ENCODE measurements around the gene DSC3.
A peak's percentile ranks its signal among the peaks of the same experiment; 100 is the strongest.

Gene DSC3

DNA sequence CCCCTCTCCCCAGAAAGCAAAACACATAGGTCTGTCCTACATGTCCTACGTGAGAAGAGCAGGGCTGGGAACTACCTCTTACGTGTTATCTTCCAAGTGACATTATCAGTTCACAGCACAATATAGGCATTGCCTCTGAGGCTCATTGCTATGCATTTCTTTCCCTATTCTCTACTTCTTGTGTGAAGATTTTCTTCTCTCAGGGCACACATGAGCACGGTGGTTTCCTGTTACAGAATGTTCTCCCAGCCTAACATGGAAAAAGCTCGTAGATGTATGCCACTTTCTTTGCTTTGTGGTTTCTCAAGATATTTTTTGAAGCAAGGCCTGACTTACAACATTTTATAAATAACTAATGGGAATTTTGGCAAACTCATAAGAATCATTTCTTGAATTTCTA, 19.4 kb upstream of the DSC3 start:
- FAIRE-seq, result no peak
- TF ChIP-seq PAX5 (IDR thresholded peaks at IDR 0.05; ENCODE audit: insufficient read depth, low read length, severe bottlenecking), result no peak
- TF ChIP-seq POLR2AphosphoS5 (IDR thresholded peaks at IDR 0.05; ENCODE audit: low read depth, low read length), result peak; percentile 59; the same call in 1 of the 2 replicates
- TF ChIP-seq POLR2A (IDR thresholded peaks at IDR 0.05; ENCODE audit: low read depth, low read length), result 0 out of 2 replicates have a peak, but pooled peaks have one; percentile 31
- no peak for TF ChIP-seq TAF1 (IDR thresholded peaks at IDR 0.05; ENCODE audit: low read depth, low read length)
- TF ChIP-seq POU2F2 (IDR thresholded peaks at IDR 0.05; ENCODE audit: low read depth, low read length), result no peak; the same call in 1 of the 2 replicates
- no peak for TF ChIP-seq SPI1 (IDR thresholded peaks at IDR 0.05; ENCODE audit: low read depth, low read length)
- no peak for DNase-seq (ENCODE audit: insufficient read length, low spot score)

DNA sequence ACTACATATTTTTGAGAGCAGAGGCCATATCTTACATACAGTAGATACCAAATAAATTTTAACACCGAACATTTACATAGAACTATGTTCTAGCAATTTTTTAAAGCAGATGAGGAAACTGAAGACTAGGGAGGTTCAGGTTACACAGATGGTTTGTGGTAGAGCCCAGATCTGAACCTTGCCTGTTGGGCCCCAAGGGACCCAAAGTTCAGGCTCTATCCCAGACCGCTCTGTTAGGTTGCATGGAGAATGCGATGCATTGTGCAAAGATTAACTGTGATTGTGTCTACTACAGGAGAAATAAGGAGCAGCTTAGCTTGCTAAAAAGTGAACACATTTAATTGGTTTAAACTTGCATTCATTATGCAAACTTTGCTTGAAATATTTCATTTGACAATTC, 16.4 kb upstream of the DSC3 start:
- no peak for FAIRE-seq
- TF ChIP-seq POU2F2 (IDR thresholded peaks at IDR 0.05; ENCODE audit: low read depth, low read length), result no peak
- no peak for TF ChIP-seq PAX5 (IDR thresholded peaks at IDR 0.05; ENCODE audit: insufficient read depth, low read length, severe bottlenecking)
- TF ChIP-seq TAF1 (IDR thresholded peaks at IDR 0.05; ENCODE audit: low read depth, low read length), result no peak
- TF ChIP-seq POLR2AphosphoS5 (IDR thresholded peaks at IDR 0.05; ENCODE audit: low read depth, low read length), result no peak
- no peak for TF ChIP-seq SPI1 (IDR thresholded peaks at IDR 0.05; ENCODE audit: low read depth, low read length)
- TF ChIP-seq POLR2A (IDR thresholded peaks at IDR 0.05; ENCODE audit: low read depth, low read length), result no peak
- no peak for DNase-seq (ENCODE audit: insufficient read length, low spot score)

DNA sequence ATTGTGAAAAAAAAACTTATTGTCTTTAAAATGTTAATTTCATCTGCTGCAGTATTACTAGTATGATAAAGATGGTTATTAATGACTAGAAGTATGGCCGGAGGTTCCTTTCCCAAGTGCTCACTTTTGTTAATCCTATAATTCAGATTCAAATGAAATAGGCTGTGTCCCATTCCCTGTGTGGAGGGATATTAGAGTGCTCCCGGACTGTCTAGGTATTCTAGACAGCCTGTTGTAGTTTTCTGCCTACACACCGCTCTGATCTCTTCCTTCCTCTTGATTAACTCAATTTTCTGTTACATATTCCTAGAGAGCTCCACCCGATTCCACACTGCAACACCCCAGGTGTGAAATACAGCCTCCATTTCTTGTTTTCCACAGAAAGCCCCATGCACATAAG, 15.4 kb upstream of the DSC3 start:
- TF ChIP-seq POLR2AphosphoS5 (IDR thresholded peaks at IDR 0.05; ENCODE audit: low read depth, low read length) (no peak), TAF1 (IDR thresholded peaks at IDR 0.05; ENCODE audit: low read depth, low read length) (no peak), POU2F2 (IDR thresholded peaks at IDR 0.05; ENCODE audit: low read depth, low read length) (no peak), PAX5 (IDR thresholded peaks at IDR 0.05; ENCODE audit: insufficient read depth, low read length, severe bottlenecking) (no peak), SPI1 (IDR thresholded peaks at IDR 0.05; ENCODE audit: low read depth, low read length) (no peak), POLR2A (IDR thresholded peaks at IDR 0.05; ENCODE audit: low read depth, low read length) (no peak)
- FAIRE-seq (no peak), DNase-seq (ENCODE audit: insufficient read length, low spot score) (no peak)

DNA sequence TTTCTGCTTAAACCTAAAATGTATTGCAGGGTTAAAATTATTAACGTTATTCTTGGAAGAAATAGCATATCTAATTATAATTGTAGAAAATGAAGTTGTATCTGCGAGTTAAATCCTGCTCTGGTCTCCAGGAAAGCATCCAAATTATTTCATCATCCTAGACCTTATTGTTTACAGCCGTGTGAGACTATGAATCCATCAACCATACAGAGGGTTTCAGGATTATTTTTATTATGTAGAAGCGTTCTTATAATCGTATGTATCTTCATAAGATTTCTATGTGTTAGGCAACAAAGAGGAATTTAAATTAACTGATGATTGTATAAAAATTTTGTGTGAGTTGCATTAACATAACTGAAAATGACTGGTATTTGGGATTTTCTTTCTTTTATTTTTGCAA, 14.5 kb upstream of the DSC3 start:
- FAIRE-seq (no peak), DNase-seq (ENCODE audit: insufficient read length, low spot score) (no peak)
- TF ChIP-seq PAX5 (IDR thresholded peaks at IDR 0.05; ENCODE audit: insufficient read depth, low read length, severe bottlenecking) (no peak), POLR2AphosphoS5 (IDR thresholded peaks at IDR 0.05; ENCODE audit: low read depth, low read length) (no peak), SPI1 (IDR thresholded peaks at IDR 0.05; ENCODE audit: low read depth, low read length) (no peak), POU2F2 (IDR thresholded peaks at IDR 0.05; ENCODE audit: low read depth, low read length) (no peak), POLR2A (IDR thresholded peaks at IDR 0.05; ENCODE audit: low read depth, low read length) (no peak), TAF1 (IDR thresholded peaks at IDR 0.05; ENCODE audit: low read depth, low read length) (no peak)

DNA sequence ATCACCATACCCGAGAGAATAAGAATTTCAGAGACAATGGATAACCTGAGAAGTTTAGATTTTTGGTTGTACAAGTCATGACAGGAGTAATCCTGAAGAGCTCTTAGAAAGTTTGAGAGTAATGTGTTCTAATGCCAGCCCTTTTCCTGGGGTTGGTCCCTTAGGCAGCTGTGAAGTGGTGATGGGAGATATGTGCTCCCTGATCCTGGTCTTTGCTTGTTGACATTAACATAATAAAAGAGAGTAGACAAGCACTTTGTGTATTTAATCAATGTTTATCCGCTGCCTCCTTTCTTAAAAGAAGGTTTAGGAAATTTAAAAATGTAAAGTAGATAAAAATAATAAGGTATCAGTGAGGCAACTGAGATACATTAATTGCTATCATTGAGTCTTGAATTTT, 13.8 kb upstream of the DSC3 start:
- FAIRE-seq, result no peak
- TF ChIP-seq POLR2AphosphoS5 (IDR thresholded peaks at IDR 0.05; ENCODE audit: low read depth, low read length) (no peak), POU2F2 (IDR thresholded peaks at IDR 0.05; ENCODE audit: low read depth, low read length) (no peak), SPI1 (IDR thresholded peaks at IDR 0.05; ENCODE audit: low read depth, low read length) (no peak), TAF1 (IDR thresholded peaks at IDR 0.05; ENCODE audit: low read depth, low read length) (no peak), PAX5 (IDR thresholded peaks at IDR 0.05; ENCODE audit: insufficient read depth, low read length, severe bottlenecking) (no peak), POLR2A (IDR thresholded peaks at IDR 0.05; ENCODE audit: low read depth, low read length) (no peak)
- no peak for DNase-seq (ENCODE audit: insufficient read length, low spot score)

DNA sequence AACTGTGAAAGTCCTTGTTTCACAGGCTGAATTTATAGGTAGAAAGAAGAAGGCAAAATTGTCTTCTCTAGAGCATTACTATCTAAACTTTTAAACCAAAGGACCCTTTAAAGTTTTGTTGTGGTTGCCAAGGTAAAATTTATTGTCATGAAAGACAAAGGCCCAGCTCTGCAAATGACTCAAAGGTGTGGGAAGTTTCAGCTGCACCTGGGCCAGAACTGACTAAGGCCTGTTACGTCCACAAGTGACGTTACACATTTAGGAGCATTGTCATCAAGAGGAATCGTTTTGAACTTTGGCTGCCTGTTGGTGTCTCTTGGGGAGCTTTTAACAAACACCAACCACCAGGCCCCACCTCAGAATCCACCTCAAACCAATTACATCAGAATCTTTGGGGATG, 8.1 kb upstream of the DSC3 start:
- FAIRE-seq, result no peak
- TF ChIP-seq SPI1 (IDR thresholded peaks at IDR 0.05; ENCODE audit: low read depth, low read length) (no peak), POU2F2 (IDR thresholded peaks at IDR 0.05; ENCODE audit: low read depth, low read length) (no peak), POLR2AphosphoS5 (IDR thresholded peaks at IDR 0.05; ENCODE audit: low read depth, low read length) (no peak), PAX5 (IDR thresholded peaks at IDR 0.05; ENCODE audit: insufficient read depth, low read length, severe bottlenecking) (no peak), POLR2A (IDR thresholded peaks at IDR 0.05; ENCODE audit: low read depth, low read length) (no peak), TAF1 (IDR thresholded peaks at IDR 0.05; ENCODE audit: low read depth, low read length) (no peak)
- no peak for DNase-seq (ENCODE audit: insufficient read length, low spot score)

DNA sequence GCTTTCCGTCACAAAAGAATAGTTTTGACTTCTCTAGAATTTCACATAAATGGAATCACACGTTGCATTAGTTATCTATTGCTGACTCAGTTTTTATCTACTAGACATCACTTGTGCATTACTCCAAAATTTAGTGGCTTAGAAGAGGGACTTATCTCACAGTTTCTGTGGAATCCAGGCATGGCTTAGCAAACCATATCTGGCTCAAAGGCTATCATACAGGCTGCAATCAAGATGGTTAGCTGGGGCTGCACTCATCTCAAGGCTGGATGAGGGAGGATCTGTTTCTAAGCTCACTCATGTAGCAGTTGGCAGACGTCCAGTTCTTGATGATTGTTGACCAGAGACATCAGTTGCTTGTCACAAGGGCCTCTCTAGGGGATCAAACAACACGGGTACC, 6.6 kb upstream of the DSC3 start:
- FAIRE-seq (no peak), DNase-seq (ENCODE audit: insufficient read length, low spot score) (no peak)
- TF ChIP-seq SPI1 (IDR thresholded peaks at IDR 0.05; ENCODE audit: low read depth, low read length) (no peak), POLR2AphosphoS5 (IDR thresholded peaks at IDR 0.05; ENCODE audit: low read depth, low read length) (no peak), POLR2A (IDR thresholded peaks at IDR 0.05; ENCODE audit: low read depth, low read length) (no peak), POU2F2 (IDR thresholded peaks at IDR 0.05; ENCODE audit: low read depth, low read length) (no peak), PAX5 (IDR thresholded peaks at IDR 0.05; ENCODE audit: insufficient read depth, low read length, severe bottlenecking) (no peak), TAF1 (IDR thresholded peaks at IDR 0.05; ENCODE audit: low read depth, low read length) (no peak)

DNA sequence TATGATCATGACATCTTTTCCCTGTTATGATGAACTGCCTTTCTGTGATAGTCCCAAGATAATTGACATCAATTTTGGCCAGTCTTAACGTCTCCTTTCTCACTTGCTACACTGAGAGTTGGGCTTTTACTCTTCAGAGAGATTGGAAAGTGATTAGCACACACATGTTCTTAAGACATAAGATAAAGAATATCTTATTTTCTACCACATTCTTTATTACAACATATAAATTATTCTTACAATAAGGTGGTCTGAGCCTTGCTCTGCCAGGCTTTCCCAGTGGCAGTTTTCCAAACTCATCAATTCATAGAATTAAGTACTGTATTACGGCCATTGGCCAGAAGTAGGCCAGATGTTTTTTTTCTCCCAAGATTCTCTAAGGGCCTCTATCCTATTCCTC, 5.7 kb upstream of the DSC3 start:
- TF ChIP-seq POLR2A (IDR thresholded peaks at IDR 0.05; ENCODE audit: low read depth, low read length) (no peak), PAX5 (IDR thresholded peaks at IDR 0.05; ENCODE audit: insufficient read depth, low read length, severe bottlenecking) (no peak), SPI1 (IDR thresholded peaks at IDR 0.05; ENCODE audit: low read depth, low read length) (no peak), POU2F2 (IDR thresholded peaks at IDR 0.05; ENCODE audit: low read depth, low read length) (no peak), TAF1 (IDR thresholded peaks at IDR 0.05; ENCODE audit: low read depth, low read length) (no peak), POLR2AphosphoS5 (IDR thresholded peaks at IDR 0.05; ENCODE audit: low read depth, low read length) (no peak)
- FAIRE-seq (no peak), DNase-seq (ENCODE audit: insufficient read length, low spot score) (no peak)

DNA sequence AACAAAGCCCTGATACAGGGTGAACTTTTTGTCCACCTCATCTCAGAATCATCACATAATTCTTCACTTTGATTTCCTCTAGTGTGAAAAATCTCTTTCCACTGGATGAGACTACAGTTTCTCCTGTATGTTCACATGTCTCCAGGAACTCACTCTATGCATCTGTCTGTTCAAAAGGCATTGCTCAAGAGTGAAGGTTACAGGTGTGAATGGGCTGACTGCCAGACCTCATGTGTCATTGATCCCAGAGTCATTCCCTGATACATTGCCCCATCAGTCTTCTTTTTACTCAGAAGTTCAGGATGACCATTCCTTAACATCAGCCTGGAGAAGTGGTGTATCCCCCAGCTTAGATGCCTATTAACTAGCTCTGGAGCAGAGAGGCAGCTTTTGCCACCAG, 4.4 kb upstream of the DSC3 start:
- no peak for DNase-seq (ENCODE audit: insufficient read length, low spot score)
- TF ChIP-seq PAX5 (IDR thresholded peaks at IDR 0.05; ENCODE audit: insufficient read depth, low read length, severe bottlenecking) (no peak), SPI1 (IDR thresholded peaks at IDR 0.05; ENCODE audit: low read depth, low read length) (no peak), POLR2A (IDR thresholded peaks at IDR 0.05; ENCODE audit: low read depth, low read length) (no peak), POU2F2 (IDR thresholded peaks at IDR 0.05; ENCODE audit: low read depth, low read length) (no peak), TAF1 (IDR thresholded peaks at IDR 0.05; ENCODE audit: low read depth, low read length) (no peak), POLR2AphosphoS5 (IDR thresholded peaks at IDR 0.05; ENCODE audit: low read depth, low read length) (no peak)
- no peak for FAIRE-seq

DNA sequence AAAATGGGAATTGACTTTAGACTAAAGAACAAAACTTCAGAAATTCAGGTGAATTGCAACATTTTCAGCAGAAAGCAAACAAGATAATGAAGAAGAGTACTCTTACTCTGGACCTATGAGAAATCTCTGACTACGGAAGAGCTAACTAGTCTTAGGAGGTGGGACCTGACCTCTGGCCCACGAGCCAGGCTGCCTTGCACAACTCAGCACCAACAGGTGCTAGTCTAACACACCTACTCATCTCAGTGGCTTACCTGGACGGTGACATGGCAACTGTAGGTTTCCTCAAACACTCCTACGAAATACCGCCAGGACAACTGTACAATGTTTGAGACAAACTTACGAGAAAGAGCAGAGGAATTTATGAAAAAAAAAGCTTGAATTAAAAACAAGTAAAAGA, 3.1 kb upstream of the DSC3 start:
- TF ChIP-seq SPI1 (IDR thresholded peaks at IDR 0.05; ENCODE audit: low read depth, low read length), result no peak
- no peak for TF ChIP-seq PAX5 (IDR thresholded peaks at IDR 0.05; ENCODE audit: insufficient read depth, low read length, severe bottlenecking)
- TF ChIP-seq TAF1 (IDR thresholded peaks at IDR 0.05; ENCODE audit: low read depth, low read length), result no peak
- no peak for TF ChIP-seq POLR2AphosphoS5 (IDR thresholded peaks at IDR 0.05; ENCODE audit: low read depth, low read length)
- TF ChIP-seq POLR2A (IDR thresholded peaks at IDR 0.05; ENCODE audit: low read depth, low read length), result no peak
- TF ChIP-seq POU2F2 (IDR thresholded peaks at IDR 0.05; ENCODE audit: low read depth, low read length), result no peak
- FAIRE-seq (no peak), DNase-seq (ENCODE audit: insufficient read length, low spot score) (no peak)

All from GM12891 (cell line).